ENCODE data around the gene EIF4E.
"Not testable (repeated sequence)": the region's sequence is repeated elsewhere in the genome, so short reads cannot be mapped to it uniquely, and the experiment has no call there.

EIF4E gene

DNA sequence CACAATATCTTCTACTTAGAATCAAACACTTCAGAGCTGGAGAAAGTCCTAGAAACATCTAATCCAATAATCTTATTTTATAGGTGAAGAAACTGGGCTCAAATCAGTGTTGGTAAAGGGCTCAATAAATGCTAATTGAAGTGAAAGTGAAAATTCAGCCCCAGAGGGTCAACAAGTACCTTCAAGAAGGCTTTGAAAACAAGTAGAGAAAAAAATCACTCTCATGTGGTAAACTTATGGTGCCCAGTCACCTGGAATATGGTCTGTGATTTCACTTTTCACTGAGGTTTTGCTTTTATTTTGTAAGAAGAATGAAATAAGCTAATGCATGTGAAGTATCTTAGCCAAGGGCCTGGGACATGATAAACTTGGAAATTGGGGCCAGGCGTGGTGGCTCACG, 29.1 kb upstream of the EIF4E start:
- H3K36me3 ChIP-seq (ENCODE audit: control insufficient read depth, insufficient read depth, low read length), result no peaks in the 10 kb centered on the region
- H3K9me3 ChIP-seq (ENCODE audit: control insufficient read depth, insufficient read depth, low read length), result no peaks in the 10 kb centered on the region
- DNase-seq (ENCODE audit: low read depth, low spot score), result no peak
- H3K27me3 ChIP-seq (ENCODE audit: control insufficient read depth, insufficient read depth, low read length), result no peaks in the 10 kb centered on the region
- WGBS (ENCODE audit: insufficient coverage, insufficient read length), result no CpG with 5 or more reads among the region's 2 CpGs
- no peak overlapping the region for H3K27ac ChIP-seq (ENCODE audit: low read length)
- H3K4me1 ChIP-seq (ENCODE audit: control insufficient read depth, insufficient read depth, low read length), result no peaks in the 10 kb centered on the region
- H3K4me3 ChIP-seq (ENCODE audit: low read length), result no peak overlapping the region

- Histone ChIP-seq H3K9me3 (ENCODE audit: control insufficient read depth, insufficient read depth, low read length) (no peaks in the 10 kb centered on the region), H3K27ac (ENCODE audit: low read length) (no peak overlapping the region), H3K36me3 (ENCODE audit: control insufficient read depth, insufficient read depth, low read length) (no peaks in the 10 kb centered on the region), H3K27me3 (ENCODE audit: control insufficient read depth, insufficient read depth, low read length) (no peaks in the 10 kb centered on the region), H3K4me3 (ENCODE audit: low read length) (no peak overlapping the region), H3K4me1 (ENCODE audit: control insufficient read depth, insufficient read depth, low read length) (no peaks in the 10 kb centered on the region)
- DNase-seq (ENCODE audit: low read depth, low spot score), result no peak
- no CpG with 5 or more reads among the region's 6 CpGs for WGBS (ENCODE audit: insufficient coverage, insufficient read length)
Observed at GRCh38 chr4:98955229-98955628, 26.3 kb upstream of the EIF4E start.

DNA sequence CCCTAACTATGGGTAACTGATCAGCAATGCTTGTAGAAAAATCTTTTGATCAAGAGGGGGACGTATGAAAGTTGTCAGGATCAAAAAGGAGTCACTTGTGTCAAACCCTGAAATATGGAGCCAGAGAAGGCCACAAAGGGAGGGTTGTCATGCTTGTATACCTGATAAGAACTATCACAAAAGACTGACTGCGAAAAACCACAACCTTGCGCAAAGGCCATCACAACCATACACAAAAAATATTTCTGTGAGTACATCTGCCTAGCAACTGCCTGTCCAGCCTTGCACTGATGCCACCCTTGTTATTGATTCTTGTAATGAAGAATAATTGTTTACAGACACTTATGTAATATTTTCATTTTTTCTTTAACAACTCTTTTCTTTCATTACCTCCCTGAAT, 22.8 kb upstream of the EIF4E start:
- no peaks in the 10 kb centered on the region for H3K36me3 ChIP-seq (ENCODE audit: control insufficient read depth, insufficient read depth, low read length)
- no peak for DNase-seq (ENCODE audit: low read depth, low spot score)
- no peak overlapping the region for H3K4me3 ChIP-seq (ENCODE audit: low read length)

DNA sequence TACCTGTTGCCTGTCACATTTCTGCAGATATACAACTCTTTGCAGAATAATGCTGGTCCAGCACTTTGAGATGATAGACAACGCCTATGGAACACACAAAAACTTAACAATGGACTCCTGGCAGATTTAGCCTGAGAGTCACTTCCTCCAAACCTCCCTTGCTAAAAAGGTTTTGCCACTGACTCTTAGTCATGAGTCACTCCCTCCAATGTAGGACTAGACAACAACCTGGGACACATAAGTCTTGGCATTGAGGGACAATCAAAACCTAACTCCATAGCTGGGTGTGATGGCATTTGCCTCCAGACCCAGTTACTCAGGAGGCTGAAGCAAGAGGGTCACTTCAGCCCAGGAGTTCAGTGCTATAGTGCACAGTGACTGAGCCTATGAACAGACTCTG, 22.0 kb upstream of the EIF4E start:
- Histone ChIP-seq H3K4me3 (ENCODE audit: low read length) (no peak overlapping the region), H3K27ac (ENCODE audit: low read length) (no peak overlapping the region), H3K36me3 (ENCODE audit: control insufficient read depth, insufficient read depth, low read length) (no peaks in the 10 kb centered on the region), H3K9me3 (ENCODE audit: control insufficient read depth, insufficient read depth, low read length) (no peaks in the 10 kb centered on the region), H3K27me3 (ENCODE audit: control insufficient read depth, insufficient read depth, low read length) (no peaks in the 10 kb centered on the region), H3K4me1 (ENCODE audit: control insufficient read depth, insufficient read depth, low read length) (no peaks in the 10 kb centered on the region)
- DNase-seq (ENCODE audit: low read depth, low spot score), result no peak
- WGBS (ENCODE audit: insufficient coverage, insufficient read length), result no CpG with 5 or more reads among the region's 1 CpG

More for the DNA sequence above, 22.8 kb upstream of the EIF4E start:
- H3K9me3 ChIP-seq (ENCODE audit: control insufficient read depth, insufficient read depth, low read length), result no peaks in the 10 kb centered on the region
- WGBS (ENCODE audit: insufficient coverage, insufficient read length), result no CpG with 5 or more reads among the region's 3 CpGs
- H3K27me3 ChIP-seq (ENCODE audit: control insufficient read depth, insufficient read depth, low read length), result no peaks in the 10 kb centered on the region
- no peaks in the 10 kb centered on the region for H3K4me1 ChIP-seq (ENCODE audit: control insufficient read depth, insufficient read depth, low read length)
- no peak overlapping the region for H3K27ac ChIP-seq (ENCODE audit: low read length)

DNA sequence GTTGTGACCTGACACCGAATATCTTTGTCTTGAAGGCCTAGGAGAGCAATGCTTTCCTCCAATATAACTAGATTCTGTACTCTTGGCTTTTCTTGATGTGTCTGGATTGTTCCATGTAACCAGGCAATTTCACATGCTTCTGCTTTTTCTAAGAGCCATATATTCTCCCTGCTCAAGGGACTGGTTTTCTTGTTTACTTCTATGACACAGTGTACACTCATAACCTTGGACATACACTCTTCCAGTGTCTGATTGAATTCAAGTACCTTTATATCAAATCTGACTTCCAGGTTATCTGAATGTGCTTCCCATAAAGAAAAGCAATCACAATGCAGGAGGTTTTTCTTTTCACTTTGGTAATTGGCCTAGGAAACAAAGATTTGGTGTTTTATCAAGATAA, 17.4 kb upstream of the EIF4E start:
- no peaks in the 10 kb centered on the region for H3K4me1 ChIP-seq (ENCODE audit: control insufficient read depth, insufficient read depth, low read length)
- H3K27me3 ChIP-seq (ENCODE audit: control insufficient read depth, insufficient read depth, low read length), result no peaks in the 10 kb centered on the region
- WGBS (ENCODE audit: insufficient coverage, insufficient read length), result no CpG with 5 or more reads among the region's 1 CpG
- no peaks in the 10 kb centered on the region for H3K9me3 ChIP-seq (ENCODE audit: control insufficient read depth, insufficient read depth, low read length)
- DNase-seq (ENCODE audit: low read depth, low spot score), result no peak
- no peak overlapping the region for H3K4me3 ChIP-seq (ENCODE audit: low read length)
- H3K36me3 ChIP-seq (ENCODE audit: control insufficient read depth, insufficient read depth, low read length), result no peaks in the 10 kb centered on the region
- no peak overlapping the region for H3K27ac ChIP-seq (ENCODE audit: low read length)

DNA sequence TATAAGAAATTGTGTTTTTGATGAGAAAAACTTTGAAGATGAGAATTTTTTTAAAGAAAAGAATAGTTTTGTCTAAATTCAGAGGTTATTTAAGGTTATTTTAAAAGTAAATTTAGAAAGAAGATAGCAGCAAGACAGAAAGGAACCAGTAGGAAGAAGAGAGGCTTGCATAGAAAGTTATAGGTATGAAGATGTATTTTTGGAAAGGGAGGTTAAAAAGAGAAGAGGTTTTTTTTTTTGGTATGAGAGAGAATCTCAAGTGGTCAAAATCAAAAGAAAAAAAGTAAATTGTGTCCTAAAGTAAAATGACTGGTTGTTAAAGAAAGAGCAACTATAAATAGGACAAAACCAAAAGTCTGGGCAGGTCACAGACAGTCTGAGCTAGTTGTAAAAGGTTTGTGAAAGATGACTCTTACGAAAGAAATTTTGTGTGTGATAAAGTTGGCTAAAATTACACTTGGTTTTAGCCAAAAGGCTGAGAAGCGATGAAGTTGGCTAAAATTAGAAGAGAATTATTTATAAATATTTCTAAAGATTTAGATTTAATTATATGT, 16.4 kb upstream of the EIF4E start:
- Histone ChIP-seq H3K27me3 (ENCODE audit: control insufficient read depth, insufficient read depth, low read length) (no peaks in the 10 kb centered on the region), H3K27ac (ENCODE audit: low read length) (no peak overlapping the region), H3K4me3 (ENCODE audit: low read length) (no peak overlapping the region), H3K36me3 (ENCODE audit: control insufficient read depth, insufficient read depth, low read length) (no peaks in the 10 kb centered on the region), H3K9me3 (ENCODE audit: control insufficient read depth, insufficient read depth, low read length) (no peaks in the 10 kb centered on the region), H3K4me1 (ENCODE audit: control insufficient read depth, insufficient read depth, low read length) (no peaks in the 10 kb centered on the region)
- no peak for DNase-seq (ENCODE audit: low read depth, low spot score)
- no CpG with 5 or more reads among the region's 2 CpGs for WGBS (ENCODE audit: insufficient coverage, insufficient read length)

GRCh38 chr4:98939892-98940298, 11.0 kb upstream of the EIF4E start:
- H3K4me1 ChIP-seq (ENCODE audit: control insufficient read depth, insufficient read depth, low read length), result no peaks in the 10 kb centered on the region
- no peaks in the 10 kb centered on the region for H3K27me3 ChIP-seq (ENCODE audit: control insufficient read depth, insufficient read depth, low read length)
- WGBS (ENCODE audit: insufficient coverage, insufficient read length), result no CpG with 5 or more reads among the region's 2 CpGs
- no peaks in the 10 kb centered on the region for H3K36me3 ChIP-seq (ENCODE audit: control insufficient read depth, insufficient read depth, low read length)
- no peak overlapping the region for H3K4me3 ChIP-seq (ENCODE audit: low read length)
- H3K9me3 ChIP-seq (ENCODE audit: control insufficient read depth, insufficient read depth, low read length), result no peaks in the 10 kb centered on the region
- H3K27ac ChIP-seq (ENCODE audit: low read length), result no peak overlapping the region
- DNase-seq (ENCODE audit: low read depth, low spot score), result no peak

GRCh38 chr4:98939438-98939837, 10.5 kb upstream of the EIF4E start:
- Histone ChIP-seq H3K4me3 (ENCODE audit: low read length) (no peak overlapping the region), H3K27ac (ENCODE audit: low read length) (no peak overlapping the region), H3K27me3 (ENCODE audit: control insufficient read depth, insufficient read depth, low read length) (no peaks in the 10 kb centered on the region), H3K36me3 (ENCODE audit: control insufficient read depth, insufficient read depth, low read length) (no peaks in the 10 kb centered on the region), H3K9me3 (ENCODE audit: control insufficient read depth, insufficient read depth, low read length) (no peaks in the 10 kb centered on the region), H3K4me1 (ENCODE audit: control insufficient read depth, insufficient read depth, low read length) (no peaks in the 10 kb centered on the region)
- no CpG with 5 or more reads among the region's 1 CpG for WGBS (ENCODE audit: insufficient coverage, insufficient read length)
- no peak for DNase-seq (ENCODE audit: low read depth, low spot score)

DNA sequence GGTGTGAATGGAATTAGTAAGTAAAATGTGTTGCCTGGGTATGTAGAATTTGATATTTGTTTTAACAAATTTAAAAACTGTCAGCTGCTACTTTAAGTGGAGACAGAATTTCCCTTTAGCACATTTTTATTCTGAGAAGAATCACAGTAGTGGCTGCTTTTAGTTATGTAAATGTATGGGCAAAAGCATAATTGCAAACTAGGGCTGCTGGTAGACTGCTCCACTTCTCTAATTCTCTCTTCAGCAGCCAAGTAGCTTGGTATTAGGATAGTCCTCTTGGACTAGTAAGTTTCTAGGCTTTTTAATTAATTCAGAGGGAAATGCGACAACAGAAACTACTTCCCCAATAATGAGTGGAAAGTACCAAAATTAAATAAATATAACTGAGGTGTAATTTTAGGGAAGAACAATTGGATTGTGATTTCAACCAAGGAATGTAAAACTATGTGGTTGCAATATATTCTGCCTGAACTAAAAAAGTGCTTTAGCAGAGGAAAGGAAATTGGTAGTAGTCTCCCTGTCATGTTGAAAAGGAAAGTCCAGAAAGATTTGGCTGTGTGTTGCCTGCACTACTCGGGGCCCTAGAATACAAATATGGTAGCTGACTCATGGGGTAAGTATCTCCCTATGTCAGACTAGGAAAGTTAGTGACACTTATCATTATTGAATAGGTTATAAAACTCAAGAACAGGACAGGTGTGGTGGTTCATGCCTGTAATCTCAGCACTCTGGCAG, 9.2 kb upstream of the EIF4E start:
- no peak overlapping the region for H3K27ac ChIP-seq (ENCODE audit: low read length)
- no peaks in the 10 kb centered on the region for H3K27me3 ChIP-seq (ENCODE audit: control insufficient read depth, insufficient read depth, low read length)

DNA sequence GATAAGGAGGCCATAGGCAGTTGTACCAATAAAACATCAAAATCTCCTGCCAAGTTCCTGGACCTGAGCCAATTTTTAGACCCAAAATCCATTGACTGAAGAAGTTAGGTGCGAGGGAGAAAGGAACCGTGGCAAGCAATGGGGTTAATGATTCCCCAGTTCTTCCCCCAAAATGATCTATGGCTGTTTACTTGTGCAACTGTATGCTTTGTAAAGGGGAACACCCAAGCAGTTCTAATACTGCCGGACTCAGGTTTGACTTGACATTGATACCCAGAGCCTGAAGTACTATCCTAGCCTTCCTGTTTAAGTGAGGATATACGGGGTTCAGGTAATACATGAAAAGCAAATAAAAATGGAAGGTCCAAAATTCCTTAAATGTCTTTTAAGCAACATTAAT, 6.7 kb upstream of the EIF4E start:
- Histone ChIP-seq H3K36me3 (ENCODE audit: control insufficient read depth, insufficient read depth, low read length) (no peaks in the 10 kb centered on the region; the same call in 1 of the 2 replicates), H3K4me3 (ENCODE audit: low read length) (no peak overlapping the region), H3K27ac (ENCODE audit: low read length) (no peak overlapping the region), H3K27me3 (ENCODE audit: control insufficient read depth, insufficient read depth, low read length) (no peaks in the 10 kb centered on the region), H3K9me3 (ENCODE audit: control insufficient read depth, insufficient read depth, low read length) (no peaks in the 10 kb centered on the region; the same call in 1 of the 2 replicates), H3K4me1 (ENCODE audit: control insufficient read depth, insufficient read depth, low read length) (no peaks in the 10 kb centered on the region)
- no peak for DNase-seq (ENCODE audit: low read depth, low spot score)
- WGBS (ENCODE audit: insufficient coverage, insufficient read length), result no CpG with 5 or more reads among the region's 4 CpGs

More for the DNA sequence above, 9.2 kb upstream of the EIF4E start:
- H3K36me3 ChIP-seq (ENCODE audit: control insufficient read depth, insufficient read depth, low read length), result no peaks in the 10 kb centered on the region
- no CpG with 5 or more reads among the region's 2 CpGs for WGBS (ENCODE audit: insufficient coverage, insufficient read length)
- no peak for DNase-seq (ENCODE audit: low read depth, low spot score)
- H3K4me1 ChIP-seq (ENCODE audit: control insufficient read depth, insufficient read depth, low read length), result no peaks in the 10 kb centered on the region
- no peak overlapping the region for H3K4me3 ChIP-seq (ENCODE audit: low read length)
- no peaks in the 10 kb centered on the region for H3K9me3 ChIP-seq (ENCODE audit: control insufficient read depth, insufficient read depth, low read length)

DNA sequence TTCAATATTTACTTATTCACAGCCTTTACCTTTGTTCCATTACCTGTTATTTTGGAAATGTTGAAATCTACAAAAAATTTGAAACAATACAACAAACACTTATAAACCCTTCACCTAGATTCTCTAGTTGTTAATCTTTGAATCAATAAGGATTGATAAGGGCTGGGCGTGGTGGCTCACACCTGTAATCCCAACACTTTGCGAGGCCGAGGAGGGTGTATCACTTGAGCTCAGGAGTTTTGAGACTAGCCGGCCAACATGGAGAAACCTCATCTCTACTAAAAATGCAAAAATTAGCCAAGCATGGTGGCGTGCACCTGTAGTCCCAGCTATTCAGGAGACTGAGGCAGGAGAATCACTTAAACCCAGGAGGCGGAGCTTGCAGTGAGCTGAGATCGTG, 5.9 kb upstream of the EIF4E start:
- not testable (repeated sequence) for H3K36me3 ChIP-seq (ENCODE audit: control insufficient read depth, insufficient read depth, low read length); DNase-seq (ENCODE audit: low read depth, low spot score); H3K9me3 ChIP-seq (ENCODE audit: control insufficient read depth, insufficient read depth, low read length); H3K27ac ChIP-seq (ENCODE audit: low read length); H3K27me3 ChIP-seq (ENCODE audit: control insufficient read depth, insufficient read depth, low read length); H3K4me1 ChIP-seq (ENCODE audit: control insufficient read depth, insufficient read depth, low read length); H3K4me3 ChIP-seq (ENCODE audit: low read length)
- WGBS (ENCODE audit: insufficient coverage, insufficient read length), result no CpG with 5 or more reads among the region's 7 CpGs

Data from iPS DF 6.9 (cell line).